Activated CD4-positive, alpha-beta T cell treated with anti-CD3 and anti-CD28 coated beads for 24 hours (primary cell): ENCODE measurements around the gene MED13L.

Experiments
- DNase-seq, 2 donors: peaks; one replicate each; pipeline ENCODE4 v3.0.0-alpha.2; 2020; ENCODE audit warnings: low read depth in 2 of 2

The MED13L gene

GRCh38 chr12:116130431-116130830 lies 147.1 kb downstream of the MED13L start:
- DNase-seq: no peak

DNA sequence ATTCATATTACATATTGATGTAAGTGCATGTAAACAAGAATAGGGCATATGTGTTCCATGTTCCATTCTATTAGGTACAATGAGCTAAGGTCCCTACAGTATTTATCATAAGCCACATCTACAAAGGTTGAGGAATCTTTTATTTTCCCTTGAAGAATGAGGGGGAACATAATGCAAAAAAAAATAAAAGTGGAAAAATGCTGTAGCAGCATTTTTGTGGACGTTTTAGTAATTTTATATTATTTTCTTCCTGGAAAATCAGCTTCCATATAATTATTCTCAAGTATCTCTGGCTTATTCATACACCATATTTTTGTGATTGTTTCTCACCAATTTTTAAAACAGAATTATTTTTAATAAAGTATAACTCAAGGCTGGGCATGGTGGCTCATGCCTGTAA lies 148.7 kb downstream of the MED13L start:
- DNase-seq: no peak

GRCh38 chr12:116127859-116128258 lies 149.6 kb downstream of the MED13L start:
- DNase-seq: no peak

GRCh38 chr12:116126610-116127009 lies 150.9 kb downstream of the MED13L start:
- no peak for DNase-seq

GRCh38 chr12:116125956-116126566 lies 151.4 kb downstream of the MED13L start:
- no peak for DNase-seq

DNA sequence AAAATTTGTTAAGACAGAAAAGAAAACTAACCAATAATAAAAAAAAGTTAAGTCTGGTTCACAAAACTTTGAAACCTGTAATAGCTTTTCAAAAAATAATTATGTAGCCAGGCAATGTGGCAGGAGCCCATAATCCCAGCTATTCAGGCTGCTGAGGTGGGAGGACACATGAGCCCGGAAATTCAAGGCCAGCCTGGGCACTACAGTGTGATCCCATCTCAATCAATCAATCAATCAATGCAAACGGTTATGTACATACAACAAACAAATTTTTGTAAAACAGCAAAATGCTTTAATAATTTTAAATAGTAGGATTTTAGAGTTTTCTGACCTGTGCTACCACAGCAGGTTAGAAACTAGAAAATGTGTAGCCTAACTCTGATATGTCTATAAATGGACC lies 152.4 kb downstream of the MED13L start:
- no peak for DNase-seq

DNA sequence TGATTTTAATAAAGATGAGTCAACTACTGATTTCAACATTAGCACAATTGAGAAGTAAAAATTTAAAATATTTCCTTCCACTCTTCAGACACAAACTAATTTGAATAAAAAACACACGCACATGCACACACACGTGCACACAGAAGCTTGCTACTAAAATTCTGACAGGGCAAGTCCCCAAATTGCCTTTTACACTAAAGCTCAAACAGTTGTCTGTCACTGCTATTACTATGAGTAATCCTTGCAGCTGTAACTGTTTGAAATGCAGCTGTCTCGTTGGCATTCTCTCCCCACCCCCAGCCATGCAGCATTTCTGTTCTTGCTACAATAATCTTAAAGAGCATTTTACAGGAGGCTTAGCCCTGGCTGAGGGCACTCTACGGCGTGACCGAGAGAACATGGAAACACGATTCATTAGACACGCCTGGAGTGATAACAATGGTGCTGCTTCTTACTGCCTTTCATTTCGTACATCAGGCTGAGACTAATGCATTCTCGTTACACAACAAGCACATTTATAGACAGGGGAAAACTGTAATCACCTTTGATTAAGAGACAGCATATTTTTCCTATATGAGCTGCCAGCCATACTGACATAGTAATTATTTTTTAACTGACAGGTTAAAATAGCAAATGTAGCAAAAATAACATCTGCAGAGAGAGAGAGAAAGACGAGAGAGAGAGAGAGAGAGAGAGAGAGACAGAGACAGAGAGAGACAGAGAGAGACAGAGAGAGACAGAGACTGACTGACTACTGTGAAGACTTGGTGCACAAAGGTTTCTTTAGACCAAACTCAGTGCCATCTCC lies 153.8 kb downstream of the MED13L start:
- peak in 1 of 2 donors; percentile 11 for DNase-seq

- no peak for DNase-seq
Observed at GRCh38 chr12:116122628-116123027, 154.9 kb downstream of the MED13L start.

- no peak for DNase-seq
Observed at GRCh38 chr12:116121453-116121871, 156.0 kb downstream of the MED13L start.

DNA sequence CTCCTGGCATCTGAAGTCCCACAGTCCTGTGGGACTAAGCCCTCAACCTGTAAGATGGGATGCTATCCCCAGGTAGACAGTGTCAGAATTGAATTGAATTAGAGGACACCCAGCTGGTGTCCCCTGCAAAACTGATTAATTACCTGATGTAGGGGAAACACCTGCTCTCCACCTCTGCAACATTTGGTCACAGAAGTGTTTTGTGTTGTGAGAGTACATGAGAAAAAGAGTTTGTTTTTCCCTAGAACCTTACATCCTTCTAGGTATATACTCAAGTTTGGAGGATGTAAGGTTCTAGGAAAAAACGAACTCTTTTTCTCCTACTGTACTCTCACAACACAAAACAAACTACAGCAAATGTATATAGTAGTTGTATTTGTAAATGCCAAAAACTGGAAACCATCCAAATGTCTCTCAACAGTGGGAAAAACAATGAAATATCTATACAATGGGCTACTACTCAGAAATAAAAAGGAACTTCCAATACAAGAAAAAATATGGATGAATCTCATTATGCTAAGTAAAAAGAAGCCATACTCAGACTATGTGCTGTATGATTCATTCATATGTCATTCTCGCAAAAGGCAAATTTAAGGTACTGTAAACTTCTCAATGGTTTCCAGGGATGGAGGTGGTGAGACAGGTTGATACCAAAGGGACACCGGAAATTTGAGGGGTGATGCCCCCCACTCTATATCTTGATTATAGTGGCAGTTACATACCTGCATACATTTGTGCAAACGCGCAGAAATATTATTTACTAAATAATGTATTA lies 160.7 kb downstream of the MED13L start:
- no peak for DNase-seq

GRCh38 chr12:116113398-116114130 lies 163.9 kb downstream of the MED13L start:
- no peak for DNase-seq

DNA sequence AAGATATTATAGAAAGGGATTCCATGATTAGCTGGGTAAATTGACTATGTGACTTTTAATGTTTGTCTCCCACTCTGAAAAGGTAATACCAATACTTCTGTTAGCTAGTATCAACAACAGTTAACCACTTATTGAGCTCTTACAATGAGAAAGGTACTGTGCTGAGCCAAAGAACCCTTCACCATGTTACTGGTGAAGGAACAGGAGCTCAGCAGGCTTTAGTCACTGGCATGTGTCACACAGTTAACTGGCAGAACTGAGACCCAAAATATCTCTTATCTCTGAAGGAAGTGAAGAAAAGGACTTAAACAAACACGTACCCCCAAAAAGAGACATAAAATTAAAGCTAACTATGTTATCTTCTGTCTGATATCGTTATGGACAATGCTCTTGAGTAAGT lies 170.6 kb downstream of the MED13L start:
- DNase-seq: no peak

DNA sequence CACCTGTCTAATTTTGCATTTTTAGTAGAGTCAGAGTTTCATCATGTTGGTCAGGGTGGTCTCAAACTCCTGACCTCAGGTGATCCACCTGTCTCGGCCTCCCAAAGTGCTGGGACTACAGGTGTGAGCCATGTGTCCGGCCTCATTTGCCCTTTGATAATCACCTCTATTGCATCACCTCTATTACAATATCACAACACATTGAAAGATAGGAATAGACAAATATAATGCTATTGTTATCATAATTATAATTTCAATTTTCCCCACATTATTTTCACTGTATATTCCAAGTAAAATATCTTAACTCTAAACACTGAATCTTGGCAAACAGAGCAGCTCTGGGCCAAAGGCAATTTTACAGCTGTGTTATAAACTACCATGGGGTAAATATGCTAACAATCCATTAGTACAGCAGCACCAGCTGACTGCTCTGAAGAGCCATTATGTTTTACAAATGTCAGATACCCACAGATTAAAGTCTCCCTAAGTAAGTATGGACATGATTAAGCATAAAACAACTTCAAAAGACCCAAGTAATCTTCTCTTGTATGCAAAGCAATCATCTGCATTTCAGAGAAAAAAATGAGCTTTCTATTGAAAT lies 173.2 kb downstream of the MED13L start:
- DNase-seq: no peak

DNA sequence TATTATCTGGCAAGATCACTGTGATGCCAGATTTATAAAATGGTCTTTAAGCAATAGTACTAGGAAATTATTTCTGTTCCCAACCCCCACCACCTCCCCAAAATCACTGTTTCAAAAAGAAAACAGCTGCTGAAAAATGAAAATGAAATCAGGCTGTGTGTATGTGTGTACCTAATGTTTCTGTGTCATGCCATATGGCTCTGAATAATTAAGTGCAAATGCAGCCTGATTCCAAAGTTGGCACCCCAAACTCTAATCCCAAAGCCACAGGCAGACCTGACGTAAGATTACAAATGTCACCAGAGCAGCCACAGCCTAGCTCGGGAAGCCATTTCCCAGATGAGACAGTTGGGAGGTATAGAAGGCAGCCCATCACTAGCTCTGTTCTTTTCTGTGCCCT lies 175.5 kb downstream of the MED13L start:
- no peak for DNase-seq

- DNase-seq: no peak
Observed at GRCh38 chr12:116099652-116100432, 177.7 kb downstream of the MED13L start.

DNA sequence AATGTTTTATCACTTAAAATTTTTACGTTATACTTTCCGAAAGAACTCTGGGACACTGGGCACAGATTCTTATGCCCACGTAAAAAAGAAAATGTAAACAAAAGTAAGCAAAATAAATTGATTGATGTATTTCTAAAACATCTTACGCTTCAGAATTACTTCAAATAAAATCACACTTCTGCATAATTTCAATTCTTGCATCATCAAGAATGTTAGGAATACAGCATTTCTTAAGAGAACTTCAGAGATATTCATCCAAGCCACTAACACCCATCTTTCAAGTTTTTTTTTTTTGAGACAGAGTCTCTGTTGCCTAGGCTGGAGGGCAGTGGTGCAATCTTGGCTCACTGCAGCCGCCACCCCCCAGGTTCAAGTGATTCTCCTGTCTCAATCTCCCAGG lies 180.6 kb downstream of the MED13L start:
- DNase-seq: no peak

DNA sequence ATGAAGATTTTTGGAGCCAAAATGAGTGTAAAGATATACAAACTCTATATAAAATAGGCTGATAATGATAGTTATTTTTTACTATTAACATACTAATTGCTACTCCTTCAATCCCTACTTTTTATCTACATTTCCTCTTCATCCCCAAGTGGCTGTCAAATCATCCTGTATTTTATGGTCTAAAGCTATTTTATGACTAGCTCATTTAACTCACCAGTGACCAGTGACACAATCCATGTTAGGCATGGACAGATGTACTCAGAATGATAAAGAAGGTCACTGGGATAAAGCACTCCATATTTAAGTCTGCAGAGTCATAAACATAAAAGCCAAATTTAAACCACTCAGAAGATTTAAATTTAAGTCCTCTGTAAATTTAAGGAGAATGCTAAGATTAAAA lies 183.0 kb downstream of the MED13L start:
- no peak for DNase-seq

DNA sequence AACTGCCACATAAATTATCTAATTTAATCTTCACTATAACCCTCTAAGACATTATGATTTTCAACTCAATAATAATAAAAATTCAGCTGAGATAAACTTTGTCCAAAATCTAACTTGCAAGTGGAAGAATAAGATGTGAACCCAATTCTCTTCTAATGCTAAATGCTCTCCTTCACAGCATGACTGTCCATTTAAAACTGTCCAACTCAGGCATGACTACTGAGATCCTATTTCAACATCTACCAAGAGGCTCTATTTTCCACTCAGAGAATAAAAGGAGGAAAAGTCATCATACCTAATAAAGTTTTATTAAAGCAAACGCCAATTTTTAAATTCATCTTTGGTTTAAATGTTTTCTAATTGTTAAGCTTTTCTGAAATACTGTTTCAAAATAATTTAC lies 183.6 kb downstream of the MED13L start:
- DNase-seq: no peak

DNA sequence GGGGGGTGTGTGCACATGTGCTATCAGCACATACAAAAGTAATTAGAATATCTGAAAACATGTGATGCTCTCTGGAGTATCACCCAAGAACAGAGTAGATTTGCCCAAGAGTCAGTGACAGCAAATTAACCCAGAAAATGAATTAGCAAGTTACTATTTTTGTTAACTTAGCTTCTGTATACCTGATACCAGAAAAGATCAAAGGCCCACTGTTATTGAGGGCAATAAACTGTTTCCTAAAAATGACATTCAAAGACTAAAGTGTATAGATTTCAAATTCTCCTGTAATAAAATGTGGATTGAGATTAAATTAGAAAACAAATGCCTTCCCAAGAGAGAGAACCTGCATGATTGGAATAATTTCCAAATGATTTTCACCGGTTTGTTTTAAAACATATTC lies 184.7 kb downstream of the MED13L start:
- no peak for DNase-seq

- no peak for DNase-seq
Observed at GRCh38 chr12:116092162-116092561, 185.3 kb downstream of the MED13L start.

DNA sequence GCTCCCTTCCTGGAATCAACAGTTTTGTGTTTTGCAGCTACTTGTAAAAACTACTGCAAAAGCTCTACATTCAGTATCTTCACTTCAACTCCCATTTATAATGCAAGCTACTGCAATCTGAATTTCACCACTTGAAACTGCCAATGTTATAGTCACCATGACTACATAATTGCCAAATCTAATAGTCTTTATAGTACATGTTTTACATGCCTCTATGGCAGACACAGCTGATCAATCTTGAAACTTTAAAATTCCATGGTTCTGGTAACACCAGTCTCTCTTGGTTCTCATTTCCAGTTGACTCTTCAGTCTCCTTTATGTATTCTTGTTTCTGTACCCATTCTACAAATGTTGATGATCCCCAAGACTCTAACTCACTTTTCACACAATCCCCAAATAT lies 185.9 kb downstream of the MED13L start:
- DNase-seq: no peak
